GM21529 (cell line): Measurements from ENCODE around the gene TJAP1.
"Not testable (repeated sequence)": the region's sequence is repeated elsewhere in the genome, so short reads cannot be mapped to it uniquely, and the experiment has no call there.

Source experiments
- ATAC-seq: cut with Tn5 transposase; IDR thresholded peaks from one replicate; pipeline ENCODE4 v1.9.1; 2021; ENCODE audit not compliant: unreplicated experiment

The TJAP1 gene

GRCh38 chr6:43522547-43523261, 45.3 kb downstream of the TJAP1 start:
- ATAC-seq: no peak

- ATAC-seq: no peak
Observed at GRCh38 chr6:43523284-43523683, 45.9 kb downstream of the TJAP1 start.

GRCh38 chr6:43524483-43524961, 47.2 kb downstream of the TJAP1 start:
- no peak for ATAC-seq

GRCh38 chr6:43532201-43532600, 54.8 kb downstream of the TJAP1 start:
- ATAC-seq: no peak

GRCh38 chr6:43538986-43539385, 61.6 kb downstream of the TJAP1 start:
- ATAC-seq: not testable (repeated sequence)

GRCh38 chr6:43539409-43539808, 62.0 kb downstream of the TJAP1 start:
- ATAC-seq: not testable (repeated sequence)

GRCh38 chr6:43540507-43540906, 63.1 kb downstream of the TJAP1 start:
- no peak for ATAC-seq

- no peak for ATAC-seq
Observed at GRCh38 chr6:43541774-43542471, 64.6 kb downstream of the TJAP1 start.

- no peak for ATAC-seq
Observed at GRCh38 chr6:43544461-43544860, 67.1 kb downstream of the TJAP1 start.

- ATAC-seq: no peak
Observed at GRCh38 chr6:43547222-43547621, 69.9 kb downstream of the TJAP1 start.
